22Rv1 (cell line): ENCODE results near the gene GAK.
"Not testable (repeated sequence)": the region's sequence is repeated elsewhere in the genome, so short reads cannot be mapped to it uniquely, and the experiment has no call there.

ENCODE experiments used
- H3K27ac ChIP-seq: fragments of 450-650 bp; 2 replicates; pipeline ENCODE4 v1.5.1; 2017
- ZFX ChIP-seq: fragments of 450-650 bp; IDR thresholded peaks from 2 replicates; pipeline ENCODE4 v1.6.1; 2017; ENCODE audit warnings: antibody characterized with exemption, borderline replicate concordance
- TF ChIP-seq, protein P1 (sequence below): fragments of 450-650 bp; IDR thresholded peaks from 2 replicates; pipeline ENCODE4 v1.5.1; 2017; ENCODE audit warnings: mild to moderate bottlenecking

Gene GAK

GRCh38 chr4:814312-814850, 117.7 kb downstream of the GAK start:
- TF ChIP-seq, protein P1, sequence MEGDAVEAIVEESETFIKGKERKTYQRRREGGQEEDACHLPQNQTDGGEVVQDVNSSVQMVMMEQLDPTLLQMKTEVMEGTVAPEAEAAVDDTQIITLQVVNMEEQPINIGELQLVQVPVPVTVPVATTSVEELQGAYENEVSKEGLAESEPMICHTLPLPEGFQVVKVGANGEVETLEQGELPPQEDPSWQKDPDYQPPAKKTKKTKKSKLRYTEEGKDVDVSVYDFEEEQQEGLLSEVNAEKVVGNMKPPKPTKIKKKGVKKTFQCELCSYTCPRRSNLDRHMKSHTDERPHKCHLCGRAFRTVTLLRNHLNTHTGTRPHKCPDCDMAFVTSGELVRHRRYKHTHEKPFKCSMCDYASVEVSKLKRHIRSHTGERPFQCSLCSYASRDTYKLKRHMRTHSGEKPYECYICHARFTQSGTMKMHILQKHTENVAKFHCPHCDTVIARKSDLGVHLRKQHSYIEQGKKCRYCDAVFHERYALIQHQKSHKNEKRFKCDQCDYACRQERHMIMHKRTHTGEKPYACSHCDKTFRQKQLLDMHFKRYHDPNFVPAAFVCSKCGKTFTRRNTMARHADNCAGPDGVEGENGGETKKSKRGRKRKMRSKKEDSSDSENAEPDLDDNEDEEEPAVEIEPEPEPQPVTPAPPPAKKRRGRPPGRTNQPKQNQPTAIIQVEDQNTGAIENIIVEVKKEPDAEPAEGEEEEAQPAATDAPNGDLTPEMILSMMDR, result no peak
- no peak for TF ChIP-seq ZFX
- no peak overlapping the region for H3K27ac ChIP-seq

GRCh38 chr4:813900-814299, 118.2 kb downstream of the GAK start:
- no peak overlapping the region for H3K27ac ChIP-seq
- TF ChIP-seq ZFX, result no peak
- TF ChIP-seq, protein P1, result no peak

GRCh38 chr4:808860-809570, 123.1 kb downstream of the GAK start:
- TF ChIP-seq, protein P1, result no peak
- TF ChIP-seq ZFX, result no peak
- H3K27ac ChIP-seq, result no peak overlapping the region

- TF ChIP-seq, protein P1, result no peak
- no peak for TF ChIP-seq ZFX
- no peak overlapping the region for H3K27ac ChIP-seq
Measured at GRCh38 chr4:807792-808191, 124.3 kb downstream of the GAK start.

DNA sequence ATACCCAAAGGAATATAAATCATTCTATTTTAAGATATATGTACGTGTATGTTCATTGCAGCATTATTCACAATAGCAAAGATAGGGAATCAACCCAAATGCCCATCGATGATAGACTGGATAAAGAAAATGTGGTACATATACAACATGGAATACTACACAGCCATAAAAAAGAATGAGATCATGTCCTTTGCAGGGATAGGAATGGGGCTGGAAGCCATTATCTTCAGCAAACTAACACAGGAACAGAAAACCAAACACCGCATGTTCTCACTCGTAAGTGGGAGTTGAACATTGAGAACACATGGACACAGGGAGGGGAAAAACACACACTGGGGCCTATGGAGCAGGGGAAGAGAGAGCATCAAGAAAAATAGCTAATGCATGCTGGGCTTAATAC, 125.1 kb downstream of the GAK start:
- H3K27ac ChIP-seq, result not testable (repeated sequence)

GRCh38 chr4:804804-805203, 127.3 kb downstream of the GAK start:
- H3K27ac ChIP-seq, result no peak overlapping the region
- TF ChIP-seq, protein P1, result no peak
- no peak for TF ChIP-seq ZFX

GRCh38 chr4:803884-804283, 128.2 kb downstream of the GAK start:
- TF ChIP-seq, protein P1, result no peak
- no peak for TF ChIP-seq ZFX
- no peak overlapping the region for H3K27ac ChIP-seq
